ENCODE measurements around the gene C20orf173. TPM values are rescaled to one million over a fixed set of nuclear protein-coding genes. Genes with fewer than 3 reads are reported as not detected.
A peak's percentile ranks its signal among the peaks of the same experiment; 100 is the strongest.

C20orf173 gene
- total and polyA plus RNA-seq, 2 of the 13 experiments (the other 11 are each of a cell fraction or from before 2014, with no cell fraction given) = not detected

GRCh38 chr20:35478804-35479472 is 50.5 kb downstream of the C20orf173 start (continued):
- no peak for TF ChIP-seq ZNF383 (CRISPR knock-in tag; IDR thresholded peaks at IDR 0.05; ENCODE audit: borderline replicate concordance)
- peak; percentile 70; the same call in 1 of the 2 replicates for TF ChIP-seq ZNF280B (CRISPR knock-in tag; IDR thresholded peaks at IDR 0.05; ENCODE audit: borderline replicate concordance)
- TF ChIP-seq SATB2 (CRISPR knock-in tag; IDR thresholded peaks at IDR 0.05) = 0 out of 2 replicates have a peak, but pooled peaks have one; percentile 9
- 0 out of 2 replicates have a peak, but pooled peaks have one; percentile 37 for TF ChIP-seq ATF2 (CRISPR knock-in tag; IDR thresholded peaks at IDR 0.05)
- TF ChIP-seq SKI (IDR thresholded peaks at IDR 0.05; ENCODE audit: partially characterized antibody) = no peak
- no peak for TF ChIP-seq ZNF572 (CRISPR knock-in tag; IDR thresholded peaks at IDR 0.05)
- TF ChIP-seq MYPOP (CRISPR knock-in tag; IDR thresholded peaks at IDR 0.05) = 0 out of 2 replicates have a peak, but pooled peaks have one; percentile 44
- peak; percentile 80; the same call in 1 of the 2 replicates for TF ChIP-seq NRL (CRISPR knock-in tag; IDR thresholded peaks at IDR 0.05; ENCODE audit: borderline replicate concordance)
- TF ChIP-seq SNAPC4 (CRISPR knock-in tag; IDR thresholded peaks at IDR 0.05) = no peak
- TF ChIP-seq EHMT2 (IDR thresholded peaks at IDR 0.05; ENCODE audit: borderline replicate concordance, low read depth, low read length) = no peak
- TF ChIP-seq ZNF724P (CRISPR knock-in tag; IDR thresholded peaks at IDR 0.05; ENCODE audit: borderline replicate concordance) = peak; percentile 84; the same call in 1 of the 2 replicates
- TF ChIP-seq HNF4A (CRISPR knock-in tag; IDR thresholded peaks at IDR 0.05) = peak; percentile 71
- no peak for TF ChIP-seq HMGXB3 (CRISPR knock-in tag; IDR thresholded peaks at IDR 0.05; ENCODE audit: borderline replicate concordance)
